Measurements from ENCODE around the gene TRIM66. TPM values are rescaled to one million over a fixed set of nuclear protein-coding genes. Genes with fewer than 3 reads are reported as not detected.

Gene TRIM66
- total RNA-seq, 2 donors from 2014 or later = 2.8 to 10.5 TPM

DNA sequence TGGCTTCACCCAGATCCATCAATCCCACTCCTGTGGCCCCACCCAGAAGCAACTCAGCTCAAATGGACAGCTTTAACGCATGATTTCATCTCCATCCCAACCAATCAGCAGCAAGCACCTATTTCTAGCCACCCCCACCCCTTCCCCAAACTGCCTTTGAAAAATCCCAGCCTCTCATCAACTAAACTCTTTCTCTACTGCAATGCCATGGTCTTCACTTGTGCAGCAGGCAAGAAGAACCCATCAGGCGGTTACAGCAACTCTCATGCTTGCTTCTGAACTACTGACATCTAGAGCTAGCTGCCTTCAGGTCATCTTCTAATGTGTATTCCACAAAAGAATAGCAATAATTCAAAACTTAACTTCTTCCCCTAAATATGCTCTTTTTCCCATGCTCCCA, 46.3 kb downstream of the TRIM66 start:
- DNase-seq (ENCODE audit: low spot score) = no peak
- WGBS = 98% methylated on average over 2 of the region's 2 CpGs
- no peak overlapping the region for H3K27ac ChIP-seq
- H3K4me3 ChIP-seq = no peak overlapping the region
- H3K36me3 ChIP-seq = no peaks in the 10 kb centered on the region
- H3K9me3 ChIP-seq = no peaks in the 10 kb centered on the region
- intact Hi-C loops (cut with DNase I) = no loop called here
- H3K4me1 ChIP-seq (replicated peaks) = no peaks in the 10 kb centered on the region
- no peak for TF ChIP-seq POLR2AphosphoS5 (IDR thresholded peaks at IDR 0.05)
- no peak for TF ChIP-seq POLR2A (IDR thresholded peaks at IDR 0.05)
- TF ChIP-seq, protein P1, sequence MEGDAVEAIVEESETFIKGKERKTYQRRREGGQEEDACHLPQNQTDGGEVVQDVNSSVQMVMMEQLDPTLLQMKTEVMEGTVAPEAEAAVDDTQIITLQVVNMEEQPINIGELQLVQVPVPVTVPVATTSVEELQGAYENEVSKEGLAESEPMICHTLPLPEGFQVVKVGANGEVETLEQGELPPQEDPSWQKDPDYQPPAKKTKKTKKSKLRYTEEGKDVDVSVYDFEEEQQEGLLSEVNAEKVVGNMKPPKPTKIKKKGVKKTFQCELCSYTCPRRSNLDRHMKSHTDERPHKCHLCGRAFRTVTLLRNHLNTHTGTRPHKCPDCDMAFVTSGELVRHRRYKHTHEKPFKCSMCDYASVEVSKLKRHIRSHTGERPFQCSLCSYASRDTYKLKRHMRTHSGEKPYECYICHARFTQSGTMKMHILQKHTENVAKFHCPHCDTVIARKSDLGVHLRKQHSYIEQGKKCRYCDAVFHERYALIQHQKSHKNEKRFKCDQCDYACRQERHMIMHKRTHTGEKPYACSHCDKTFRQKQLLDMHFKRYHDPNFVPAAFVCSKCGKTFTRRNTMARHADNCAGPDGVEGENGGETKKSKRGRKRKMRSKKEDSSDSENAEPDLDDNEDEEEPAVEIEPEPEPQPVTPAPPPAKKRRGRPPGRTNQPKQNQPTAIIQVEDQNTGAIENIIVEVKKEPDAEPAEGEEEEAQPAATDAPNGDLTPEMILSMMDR (IDR thresholded peaks at IDR 0.05) = no peak
- H3K27me3 ChIP-seq (replicated peaks; ENCODE audit: insufficient read depth) = no peaks in the 10 kb centered on the region

DNA sequence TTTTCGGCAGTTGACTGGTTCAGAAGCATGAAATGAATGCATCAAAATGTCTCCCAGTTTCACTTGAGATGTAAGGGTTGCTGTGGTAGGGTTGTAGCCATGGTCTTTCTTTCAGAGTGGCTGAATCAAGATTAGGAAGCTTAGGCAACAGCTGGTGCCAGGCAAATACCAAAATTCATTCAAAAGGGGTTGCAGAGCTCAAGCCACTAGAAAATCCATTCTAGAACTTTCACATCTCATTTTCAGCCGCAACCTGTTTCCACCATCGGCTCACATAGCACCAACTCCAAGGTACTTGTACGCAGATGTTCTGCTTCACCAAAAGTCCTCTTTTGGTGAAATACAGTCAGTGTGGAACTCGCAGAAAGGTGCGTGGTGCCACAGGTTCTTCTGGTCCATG, 48.0 kb downstream of the TRIM66 start:
- H3K9me3 ChIP-seq = no peaks in the 10 kb centered on the region
- intact Hi-C loops (cut with DNase I) = no loop called here
- 97% methylated on average over 6 of the region's 6 CpGs for WGBS
- H3K4me3 ChIP-seq = no peak overlapping the region
- TF ChIP-seq POLR2AphosphoS5 (IDR thresholded peaks at IDR 0.05) = no peak
- TF ChIP-seq POLR2A (IDR thresholded peaks at IDR 0.05) = no peak
- TF ChIP-seq, protein P1 (IDR thresholded peaks at IDR 0.05) = no peak
- no peaks in the 10 kb centered on the region for H3K36me3 ChIP-seq
- DNase-seq (ENCODE audit: low spot score) = no peak
- no peak overlapping the region for H3K27ac ChIP-seq
- no peaks in the 10 kb centered on the region for H3K4me1 ChIP-seq (replicated peaks)
- no peaks in the 10 kb centered on the region for H3K27me3 ChIP-seq (replicated peaks; ENCODE audit: insufficient read depth)

GRCh38 chr11:8631395-8632118, 50.9 kb downstream of the TRIM66 start:
- Histone ChIP-seq H3K27ac (no peak overlapping the region), H3K27me3 (replicated peaks; ENCODE audit: insufficient read depth) (no peaks in the 10 kb centered on the region), H3K9me3 (no peaks in the 10 kb centered on the region), H3K4me1 (replicated peaks) (no peaks in the 10 kb centered on the region), H3K36me3 (no peaks in the 10 kb centered on the region), H3K4me3 (no peak overlapping the region)
- intact Hi-C loops (cut with DNase I) = no loop called here
- DNase-seq (ENCODE audit: low spot score) = no peak
- 81% methylated on average over 6 of the region's 6 CpGs for WGBS
- TF ChIP-seq POLR2A (IDR thresholded peaks at IDR 0.05) = no peak
- TF ChIP-seq POLR2AphosphoS5 (IDR thresholded peaks at IDR 0.05) = no peak
- TF ChIP-seq, protein P1 (IDR thresholded peaks at IDR 0.05) = no peak

GRCh38 chr11:8624698-8625097, 57.8 kb downstream of the TRIM66 start:
- no peak overlapping the region for H3K4me3 ChIP-seq
- H3K9me3 ChIP-seq = no peaks in the 10 kb centered on the region
- 75% methylated on average over 2 of the region's 2 CpGs for WGBS
- no peak overlapping the region for H3K27ac ChIP-seq
- no peak for DNase-seq (ENCODE audit: low spot score)
- no peaks in the 10 kb centered on the region for H3K27me3 ChIP-seq (replicated peaks; ENCODE audit: insufficient read depth)
- H3K4me1 ChIP-seq (replicated peaks) = no peaks in the 10 kb centered on the region
- intact Hi-C loops (cut with DNase I) = no loop called here
- TF ChIP-seq POLR2A (IDR thresholded peaks at IDR 0.05) (no peak), POLR2AphosphoS5 (IDR thresholded peaks at IDR 0.05) (no peak)
- TF ChIP-seq, protein P1 (IDR thresholded peaks at IDR 0.05) = no peak
- H3K36me3 ChIP-seq = no peaks in the 10 kb centered on the region

- Histone ChIP-seq H3K4me1 (replicated peaks) (no peaks in the 10 kb centered on the region), H3K27ac (no peak overlapping the region), H3K36me3 (no peaks in the 10 kb centered on the region), H3K4me3 (no peak overlapping the region), H3K27me3 (replicated peaks; ENCODE audit: insufficient read depth) (no peaks in the 10 kb centered on the region), H3K9me3 (no peaks in the 10 kb centered on the region)
- 88% methylated on average over 4 of the region's 4 CpGs for WGBS
- intact Hi-C loops (cut with DNase I) = no loop called here
- no peak for DNase-seq (ENCODE audit: low spot score)
- TF ChIP-seq POLR2AphosphoS5 (IDR thresholded peaks at IDR 0.05) (no peak), POLR2A (IDR thresholded peaks at IDR 0.05) (no peak)
These were observed 61.3 kb downstream of the TRIM66 start for GRCh38 chr11:8621147-8621546.
